HEK293T (cell line): ENCODE results near the gene TCP11L2.

Source experiments
- ARNT ChIP-seq: fragments of 450-650 bp; IDR thresholded peaks from 2 replicates; pipeline ENCODE4 v1.6.1; 2017; ENCODE audit warnings: mild to moderate bottlenecking
- ELF4 ChIP-seq: fragments of 450-650 bp; IDR thresholded peaks from 2 replicates; pipeline ENCODE4 v1.6.1; 2017; ENCODE audit warnings: antibody characterized with exemption
- FOXM1 ChIP-seq: fragments of 450-650 bp; IDR thresholded peaks from 2 replicates; pipeline ENCODE4 v1.6.1; 2017; ENCODE audit warnings: mild to moderate bottlenecking, borderline replicate concordance
- NFRKB ChIP-seq: fragments of 450-650 bp; IDR thresholded peaks from 2 replicates; pipeline ENCODE4 v1.6.1; 2016; ENCODE audit warnings: mild to moderate bottlenecking, moderate library complexity
- SP1 ChIP-seq: fragments of 450-650 bp; IDR thresholded peaks from 2 replicates; pipeline ENCODE4 v1.6.1; 2017
- SUZ12 ChIP-seq: fragments of 450-650 bp; IDR thresholded peaks from 2 replicates; pipeline ENCODE4 v1.6.1; 2016; ENCODE audit warnings: mild to moderate bottlenecking
- TARDBP ChIP-seq: fragments of 450-650 bp; IDR thresholded peaks from 2 replicates; pipeline ENCODE4 v1.6.1; 2016
- ZNF384 ChIP-seq: fragments of 450-650 bp; IDR thresholded peaks from 2 replicates; pipeline ENCODE4 v1.6.1; 2016

DNA sequence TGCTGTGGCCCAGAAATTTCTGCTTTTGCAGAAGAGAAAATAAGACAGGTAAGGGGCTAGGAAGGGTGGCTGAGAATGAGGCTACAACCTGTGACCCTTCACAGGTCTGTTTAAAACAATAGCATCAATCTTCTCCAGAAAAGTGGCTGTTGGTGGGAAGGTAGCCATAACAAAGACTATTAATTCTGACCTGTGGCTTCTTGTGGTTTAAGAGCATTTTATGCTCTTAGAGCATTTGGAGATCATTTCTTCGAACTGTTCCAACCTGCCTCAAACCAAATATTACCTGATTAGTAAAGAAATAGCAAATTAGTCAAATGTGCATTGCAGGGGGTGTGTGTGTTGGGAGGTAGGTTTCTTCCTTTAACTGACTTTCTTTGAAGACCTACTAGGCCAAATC is 15.2 kb upstream of the TCP11L2 start:
- TF ChIP-seq TARDBP, result no peak
- TF ChIP-seq FOXM1, result no peak
- TF ChIP-seq ARNT, result no peak
- TF ChIP-seq ELF4, result no peak
- TF ChIP-seq NFRKB, result no peak
- TF ChIP-seq ZNF384, result no peak
- TF ChIP-seq SUZ12, result no peak
- no peak for TF ChIP-seq SP1
